PFSK-1 (cell line): Measurements from ENCODE around the gene SCRT2.

Experiments
- FOXP2 ChIP-seq: optimal IDR thresholded peaks from 2 replicates; pipeline ENCODE3; 2011; ENCODE audit warnings: borderline replicate concordance, control low read depth, inconsistent platforms; ENCODE audit not compliant: insufficient read depth; ENCODE audit errors: extremely low read length, extremely low read depth
- POLR2AphosphoS5 ChIP-seq: IDR thresholded peaks from 2 replicates; pipeline ENCODE4 v1.6.1; 2012; ENCODE audit warnings: low read depth, mild to moderate bottlenecking, control low read depth, low read length, moderate library complexity
- SIN3A ChIP-seq: IDR thresholded peaks from 2 replicates; pipeline ENCODE4 v1.6.1; 2012; ENCODE audit warnings: mild to moderate bottlenecking, low read length, moderate library complexity, borderline replicate concordance; ENCODE audit not compliant: insufficient read depth
- TAF1 ChIP-seq: IDR thresholded peaks from 2 replicates; pipeline ENCODE4 v1.6.1; 2012; ENCODE audit warnings: low read length, control low read depth, borderline replicate concordance; ENCODE audit not compliant: insufficient read depth
- TF ChIP-seq, protein P1 (sequence below), 2 experiments: IDR thresholded peaks; 2 replicates each; pipeline versions ENCODE4 v1.6.1 to v1.8.0; 2011 to 2012; ENCODE audit warnings: low read depth in 2 of 2, low read length in 2 of 2, control low read depth in 1 of 2, inconsistent platforms in 1 of 2, mild to moderate bottlenecking in 1 of 2, moderate library complexity in 1 of 2; ENCODE audit not compliant: insufficient read depth in 1 of 2

Gene SCRT2

DNA sequence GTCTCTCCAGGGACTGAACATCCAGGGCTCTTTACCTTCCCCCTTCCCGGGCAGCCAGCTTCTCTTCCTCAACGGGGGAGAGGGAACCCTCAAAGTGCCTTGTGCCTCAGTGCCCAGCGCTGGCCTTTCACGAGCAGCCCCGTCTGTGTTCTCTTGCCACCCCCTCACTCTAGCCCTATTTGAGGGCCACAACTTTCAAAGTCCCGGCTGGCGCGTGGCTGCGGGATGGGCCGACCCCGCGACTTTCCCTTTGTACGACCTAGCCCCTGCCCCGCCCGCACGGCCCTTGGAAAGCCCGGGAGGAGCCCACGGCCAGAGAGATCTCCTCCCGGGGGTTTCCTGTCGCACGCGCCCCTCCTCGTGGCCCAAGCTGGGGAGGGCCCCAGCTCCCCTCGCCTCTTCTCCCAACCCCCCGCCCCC is 559 bp downstream of the SCRT2 start:
- TF ChIP-seq SIN3A, result no peak
- no peak for TF ChIP-seq FOXP2
- no peak for TF ChIP-seq TAF1
- no peak for TF ChIP-seq POLR2AphosphoS5
- TF ChIP-seq, protein P1, sequence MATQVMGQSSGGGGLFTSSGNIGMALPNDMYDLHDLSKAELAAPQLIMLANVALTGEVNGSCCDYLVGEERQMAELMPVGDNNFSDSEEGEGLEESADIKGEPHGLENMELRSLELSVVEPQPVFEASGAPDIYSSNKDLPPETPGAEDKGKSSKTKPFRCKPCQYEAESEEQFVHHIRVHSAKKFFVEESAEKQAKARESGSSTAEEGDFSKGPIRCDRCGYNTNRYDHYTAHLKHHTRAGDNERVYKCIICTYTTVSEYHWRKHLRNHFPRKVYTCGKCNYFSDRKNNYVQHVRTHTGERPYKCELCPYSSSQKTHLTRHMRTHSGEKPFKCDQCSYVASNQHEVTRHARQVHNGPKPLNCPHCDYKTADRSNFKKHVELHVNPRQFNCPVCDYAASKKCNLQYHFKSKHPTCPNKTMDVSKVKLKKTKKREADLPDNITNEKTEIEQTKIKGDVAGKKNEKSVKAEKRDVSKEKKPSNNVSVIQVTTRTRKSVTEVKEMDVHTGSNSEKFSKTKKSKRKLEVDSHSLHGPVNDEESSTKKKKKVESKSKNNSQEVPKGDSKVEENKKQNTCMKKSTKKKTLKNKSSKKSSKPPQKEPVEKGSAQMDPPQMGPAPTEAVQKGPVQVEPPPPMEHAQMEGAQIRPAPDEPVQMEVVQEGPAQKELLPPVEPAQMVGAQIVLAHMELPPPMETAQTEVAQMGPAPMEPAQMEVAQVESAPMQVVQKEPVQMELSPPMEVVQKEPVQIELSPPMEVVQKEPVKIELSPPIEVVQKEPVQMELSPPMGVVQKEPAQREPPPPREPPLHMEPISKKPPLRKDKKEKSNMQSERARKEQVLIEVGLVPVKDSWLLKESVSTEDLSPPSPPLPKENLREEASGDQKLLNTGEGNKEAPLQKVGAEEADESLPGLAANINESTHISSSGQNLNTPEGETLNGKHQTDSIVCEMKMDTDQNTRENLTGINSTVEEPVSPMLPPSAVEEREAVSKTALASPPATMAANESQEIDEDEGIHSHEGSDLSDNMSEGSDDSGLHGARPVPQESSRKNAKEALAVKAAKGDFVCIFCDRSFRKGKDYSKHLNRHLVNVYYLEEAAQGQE (IDR thresholded peaks at IDR 0.05; ENCODE audit: insufficient read depth in 1 of 2, low read depth in 2 of 2, low read length in 2 of 2), result no peak

GRCh38 chr20:673603-674001 is 2.0 kb downstream of the SCRT2 start:
- TF ChIP-seq SIN3A, result no peak

DNA sequence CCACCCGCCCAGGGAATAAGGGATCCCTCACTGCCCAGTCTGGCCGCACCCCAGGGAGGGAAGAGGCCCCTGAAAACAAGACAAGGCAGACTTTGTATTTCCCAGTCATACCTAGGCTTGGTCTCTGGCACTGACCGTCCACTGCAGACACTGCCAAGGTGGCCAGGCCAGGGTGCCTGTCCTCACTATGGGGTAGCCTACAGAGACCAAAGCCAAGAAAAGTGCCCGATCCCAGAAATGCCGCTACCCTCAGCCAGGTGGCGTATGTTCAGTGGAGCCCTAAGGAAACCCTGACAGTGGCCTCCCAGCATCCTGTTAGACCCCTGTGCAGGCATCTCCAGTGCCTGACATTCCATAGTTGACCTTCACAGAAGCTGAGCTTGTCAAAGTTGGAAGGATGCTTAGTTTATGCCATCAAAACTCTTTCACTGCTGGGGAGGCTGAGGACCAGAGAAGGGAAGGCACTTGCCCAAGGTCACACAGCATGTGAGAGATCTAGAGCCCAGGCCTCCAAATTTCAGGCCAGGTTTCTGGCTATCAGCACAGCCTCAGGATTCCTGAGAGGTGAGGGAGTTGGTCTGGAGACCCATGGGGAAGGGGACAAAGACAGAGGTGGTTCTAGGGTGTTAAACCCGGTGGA is 2.5 kb downstream of the SCRT2 start:
- no peak for TF ChIP-seq TAF1

DNA sequence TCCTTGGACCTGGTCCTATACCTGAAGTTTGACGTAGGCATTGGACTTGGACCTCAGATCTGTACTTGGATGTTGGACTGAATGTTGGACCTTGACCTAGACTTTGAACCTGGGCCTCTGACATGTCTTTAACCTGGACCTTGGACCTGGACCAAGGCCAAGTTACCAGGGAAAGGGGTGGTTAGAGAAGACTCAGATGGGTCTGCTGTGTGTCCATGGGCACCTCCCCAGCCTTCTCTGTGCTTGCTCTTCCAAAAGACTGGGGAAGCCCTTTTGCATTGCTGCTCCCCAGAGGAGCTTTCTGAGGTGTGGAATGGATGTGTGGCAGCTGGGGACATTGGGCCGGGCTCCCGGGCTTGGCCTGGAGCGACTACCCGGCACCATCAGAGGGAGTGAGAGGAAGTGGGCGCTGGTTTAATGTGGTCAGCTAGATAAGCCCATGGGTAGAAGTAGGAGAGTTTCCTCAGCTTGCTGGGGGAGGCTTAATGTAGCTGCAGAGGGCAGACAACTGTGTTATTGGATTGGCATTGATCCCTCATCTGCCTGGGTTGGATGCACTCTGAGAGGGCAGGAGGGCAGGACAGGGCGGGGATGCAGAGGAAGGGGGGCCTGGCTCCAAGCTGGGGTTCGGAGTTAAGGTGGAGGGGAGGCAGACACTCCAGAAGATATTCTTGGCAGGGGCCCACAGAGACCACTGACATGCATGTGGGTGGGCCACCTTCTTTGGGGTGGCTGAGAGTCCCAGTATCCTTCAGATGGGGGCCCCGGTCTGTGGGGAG is 4.2 kb downstream of the SCRT2 start:
- TF ChIP-seq, protein P1 (IDR thresholded peaks at IDR 0.05; ENCODE audit: insufficient read depth in 1 of 2, low read depth in 2 of 2, low read length in 2 of 2), result no peak
- TF ChIP-seq POLR2AphosphoS5 (no peak), FOXP2 (no peak), TAF1 (no peak), SIN3A (no peak)

DNA sequence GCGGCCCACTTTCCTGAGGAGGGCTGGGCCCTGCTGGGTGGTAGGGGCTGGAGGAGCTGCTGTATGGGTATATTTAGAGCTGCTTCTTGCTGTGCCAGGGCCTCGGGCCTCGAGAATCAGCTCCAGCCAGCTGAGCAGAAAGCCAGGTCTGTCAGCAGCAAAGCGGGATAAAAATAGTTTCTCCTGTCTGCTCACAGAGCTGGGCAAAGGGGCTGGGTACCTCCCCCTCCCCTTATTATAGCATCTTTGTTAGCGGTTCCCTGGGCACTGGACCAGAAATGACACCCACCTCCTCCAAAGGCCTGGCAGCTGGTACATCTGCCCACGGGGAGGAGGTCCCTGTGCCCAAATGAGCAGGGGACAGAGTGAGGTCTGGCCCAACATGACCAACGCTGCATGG is 6.0 kb downstream of the SCRT2 start:
- TF ChIP-seq SIN3A (no peak), TAF1 (no peak), POLR2AphosphoS5 (no peak), FOXP2 (no peak)
- TF ChIP-seq, protein P1 (IDR thresholded peaks at IDR 0.05; ENCODE audit: insufficient read depth in 1 of 2, low read depth in 2 of 2, low read length in 2 of 2), result no peak

DNA sequence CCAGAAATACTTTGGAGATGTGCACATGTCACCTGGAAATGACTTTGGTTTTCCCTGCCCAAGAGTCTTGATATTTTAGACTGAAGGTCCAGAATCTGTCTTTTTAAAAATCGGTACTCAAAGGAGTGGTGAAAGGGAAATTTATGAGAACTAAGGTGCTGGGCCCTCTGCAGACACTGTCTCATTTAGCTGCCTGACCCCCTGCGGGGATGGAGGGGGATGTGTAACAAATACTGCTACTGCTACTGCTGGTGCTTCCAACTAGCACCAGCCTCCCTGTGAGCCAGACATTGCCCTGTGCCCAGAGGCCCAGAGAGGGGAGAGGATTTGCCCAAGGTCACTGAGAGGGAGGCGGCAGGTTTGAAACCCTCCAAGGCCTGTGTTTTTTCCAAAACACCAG is 7.0 kb downstream of the SCRT2 start:
- TF ChIP-seq, protein P1 (IDR thresholded peaks at IDR 0.05; ENCODE audit: insufficient read depth in 1 of 2, low read depth in 2 of 2, low read length in 2 of 2), result no peak
- TF ChIP-seq POLR2AphosphoS5 (no peak), TAF1 (no peak)
